ENCODE results near the gene C1orf53. TPM values are rescaled to one million over a fixed set of nuclear protein-coding genes. Genes with fewer than 3 reads are reported as not detected.
A peak's percentile ranks its signal among the peaks of the same experiment; 100 is the strongest.

Gene C1orf53
- total and polyA plus RNA-seq, 2 donors (not counting 1 experiment from before 2014, with no cell fraction given), result 0.24 TPM; not detected in 1

- Histone ChIP-seq H3K27me3 (replicated peaks in 1 of 4; ENCODE audit: control extremely low read depth in 1 of 4, control insufficient read depth in 3 of 4, insufficient read depth in 4 of 4, low read length in 3 of 4) (peaks cover 6 to 57% (median 50%) of the 10 kb centered on the region in 4 experiments), H3K9me3 (ENCODE audit: control extremely low read depth in 1 of 3, control insufficient read depth in 2 of 3, insufficient read depth in 1 of 3, low read length in 2 of 3) (peaks cover 0 to 1% (median 0%) of the 10 kb centered on the region in 3 donors), H4K20me1 (ENCODE audit: control insufficient read depth, insufficient read depth, low read length, poor library complexity, severe bottlenecking) (no peaks in the 10 kb centered on the region), H3K27ac (ENCODE audit: low read length in 2 of 2) (no peak overlapping the region), H3K79me2 (ENCODE audit: control insufficient read depth, insufficient read depth, low read length) (no peaks in the 10 kb centered on the region), H3K4me1 (ENCODE audit: control insufficient read depth in 2 of 2, insufficient read depth in 2 of 2, low read length in 2 of 2) (peaks cover 20 to 28% of the 10 kb centered on the region in 2 donors), H3K9ac (ENCODE audit: low read length) (no peak overlapping the region), H2AFZ (ENCODE audit: insufficient read depth, low read depth, low read length, poor library complexity, severe bottlenecking) (no peak overlapping the region), H3K36me3 (replicated peaks in 1 of 2; ENCODE audit: control extremely low read depth in 1 of 2, control insufficient read depth in 1 of 2, extremely low read depth in 1 of 2, insufficient read depth in 2 of 2, low read length in 1 of 2) (no peaks in the 10 kb centered on the region), H3K4me2 (replicated peaks; ENCODE audit: low read depth, low read length, poor library complexity, severe bottlenecking) (no peak overlapping the region), H3K4me3 (ENCODE audit: control extremely low read depth in 1 of 5, extremely low read depth in 1 of 5, insufficient read depth in 1 of 5, low read depth in 2 of 5, low read length in 4 of 5) (peak overlapping the region in 1 of 5 experiments; percentile 8)
- ChIA-PET POLR2A (interaction anchor here (0.6 to 0.7 kb wide), 2 partner anchors 12 to 619 kb away, joined by 3 read pairs; no protein-coding TSS in a partner anchor), CTCF (interaction anchor here (1.2 to 2.9 kb wide), 6 partner anchors 10 to 290 kb away, joined by 4 to 15 read pairs (median 10); no protein-coding TSS in a partner anchor)
- Mint-ChIP-seq H3K27ac (no peak overlapping the region), H3K4me3 (peak overlapping the region; percentile 30), H3K27me3 (peaks cover 61% of the 10 kb centered on the region), H3K4me1 (peaks cover 24% of the 10 kb centered on the region), H3K9me3 (ENCODE audit: insufficient read depth) (no peaks in the 10 kb centered on the region)
- WGBS (ENCODE audit: insufficient coverage), result 48% methylated on average over 9 of the region's 11 CpGs
- intact Hi-C loops (cut with micrococcal nuclease), result loop anchor here (2.0 to 10.0 kb wide), 3 partner anchors 15 to 759 kb away; partner anchors contain the start of genes ASPM and NEK7
- ATAC-seq (ENCODE audit: low read depth) (no peak), DNase-seq (peak; percentile 39)
- TF ChIP-seq, protein P1, sequence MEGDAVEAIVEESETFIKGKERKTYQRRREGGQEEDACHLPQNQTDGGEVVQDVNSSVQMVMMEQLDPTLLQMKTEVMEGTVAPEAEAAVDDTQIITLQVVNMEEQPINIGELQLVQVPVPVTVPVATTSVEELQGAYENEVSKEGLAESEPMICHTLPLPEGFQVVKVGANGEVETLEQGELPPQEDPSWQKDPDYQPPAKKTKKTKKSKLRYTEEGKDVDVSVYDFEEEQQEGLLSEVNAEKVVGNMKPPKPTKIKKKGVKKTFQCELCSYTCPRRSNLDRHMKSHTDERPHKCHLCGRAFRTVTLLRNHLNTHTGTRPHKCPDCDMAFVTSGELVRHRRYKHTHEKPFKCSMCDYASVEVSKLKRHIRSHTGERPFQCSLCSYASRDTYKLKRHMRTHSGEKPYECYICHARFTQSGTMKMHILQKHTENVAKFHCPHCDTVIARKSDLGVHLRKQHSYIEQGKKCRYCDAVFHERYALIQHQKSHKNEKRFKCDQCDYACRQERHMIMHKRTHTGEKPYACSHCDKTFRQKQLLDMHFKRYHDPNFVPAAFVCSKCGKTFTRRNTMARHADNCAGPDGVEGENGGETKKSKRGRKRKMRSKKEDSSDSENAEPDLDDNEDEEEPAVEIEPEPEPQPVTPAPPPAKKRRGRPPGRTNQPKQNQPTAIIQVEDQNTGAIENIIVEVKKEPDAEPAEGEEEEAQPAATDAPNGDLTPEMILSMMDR (IDR thresholded peaks at IDR 0.05), result no peak
- TF ChIP-seq EZH2 (IDR thresholded peaks at IDR 0.05; ENCODE audit: borderline replicate concordance, insufficient read depth, low read depth, low read length, poor library complexity, severe bottlenecking), result no peak
These were observed 1.8 kb downstream of the C1orf53 start for GRCh38 chr1:197904126-197904787.

Measured in B cell (primary cell).